Erythroblast (primary cell): Measurements from ENCODE around the gene IGFBP1.

Source experiments
- GATA1 ChIP-seq: IDR thresholded peaks from 2 replicates; pipeline ENCODE4 v1.6.1; 2011; ENCODE audit warnings: low read depth, mild to moderate bottlenecking, control low read depth, low read length, moderate library complexity
- POLR2A ChIP-seq: IDR thresholded peaks from 2 replicates; pipeline ENCODE4 v1.6.1; 2011; ENCODE audit warnings: mild to moderate bottlenecking, low read length

GRCh38 chr7:45898222-45898621 lies 9.9 kb downstream of the IGFBP1 start:
- TF ChIP-seq POLR2A = no peak
- no peak for TF ChIP-seq GATA1
